ENCODE data around the gene CCND3. TPM values are rescaled to one million over a fixed set of nuclear protein-coding genes. Genes with fewer than 3 reads are reported as not detected.

The CCND3 gene
- total and polyA plus RNA-seq, 2 of the 13 experiments (the other 11 are each of a cell fraction or from before 2014, with no cell fraction given), result 4.3 to 7.2 TPM

- TF ChIP-seq ZNF318 (CRISPR knock-in tag; IDR thresholded peaks at IDR 0.05), result no peak
- TF ChIP-seq PAXIP1 (CRISPR knock-in tag; conservative IDR thresholded peaks at IDR 0.05), result no peak
- no peak for TF ChIP-seq RARG (CRISPR knock-in tag; IDR thresholded peaks at IDR 0.05; ENCODE audit: low read depth)
- no peak for TF ChIP-seq ZNF451 (CRISPR knock-in tag; IDR thresholded peaks at IDR 0.05)
- no peak for TF ChIP-seq ETS1 (CRISPR knock-in tag; IDR thresholded peaks at IDR 0.05)
- TF ChIP-seq YEATS4 (CRISPR knock-in tag; IDR thresholded peaks at IDR 0.05; ENCODE audit: borderline replicate concordance), result no peak
- no peak for TF ChIP-seq CC2D1A (CRISPR knock-in tag; IDR thresholded peaks at IDR 0.05)
- peak; percentile 52; the same call in 1 of the 2 replicates for TF ChIP-seq HNF4G (IDR thresholded peaks at IDR 0.05; ENCODE audit: borderline replicate concordance, low read depth, low read length)
- TF ChIP-seq HNF4G (CRISPR knock-in tag; IDR thresholded peaks at IDR 0.05; ENCODE audit: borderline replicate concordance, low read depth), result no peak
- no peak for TF ChIP-seq JUNB (CRISPR knock-in tag; IDR thresholded peaks at IDR 0.05; ENCODE audit: borderline replicate concordance)
- no peak for TF ChIP-seq TEAD3 (CRISPR knock-in tag; optimal IDR thresholded peaks at IDR 0.05; ENCODE audit: borderline replicate concordance)
- no peak for TF ChIP-seq ZNF512 (CRISPR knock-in tag; IDR thresholded peaks at IDR 0.05)
- no peak for TF ChIP-seq ZNF552 (CRISPR knock-in tag; IDR thresholded peaks at IDR 0.05; ENCODE audit: borderline replicate concordance)
- TF ChIP-seq ZNF432 (CRISPR knock-in tag; IDR thresholded peaks at IDR 0.05; ENCODE audit: borderline replicate concordance), result no peak
Measured at GRCh38 chr6:41936073-41936837, 5.4 kb downstream of the CCND3 start (continued).
